GM23338 (cell line): ENCODE measurements around the gene SND1. TPM values are rescaled to one million over a fixed set of nuclear protein-coding genes. Genes with fewer than 3 reads are reported as not detected.

Source experiments
- ATAC-seq: fragments of 200-7000 bp; cut with Tn5 transposase; 3 replicates; pipeline ENCODE4 v1.9.1; 2020
- DNase-seq: peaks from one replicate; pipeline ENCODE4 v3.0.0-alpha.2; 2015; ENCODE audit warnings: low spot score
- H2AFZ ChIP-seq: fragments of 200-600 bp; sonication (generic); 2 replicates; pipeline ENCODE4 v1.8.0; 2016; ENCODE audit warnings: antibody characterized with exemption, mild to moderate bottlenecking, moderate library complexity
- H3F3A ChIP-seq: fragments of 200-600 bp; sonication (generic); replicated peaks from 2 replicates; pipeline ENCODE4 v1.8.0; 2017; ENCODE audit warnings: antibody characterized with exemption, mixed run types, low read depth
- H3K27ac ChIP-seq: fragments of 200-600 bp; sonication (generic); 2 replicates; pipeline ENCODE4 v1.6.1; 2016; ENCODE audit warnings: low read depth
- H3K27me3 ChIP-seq: fragments of 200-600 bp; sonication (generic); 2 replicates; pipeline ENCODE4 v1.8.0; 2016; ENCODE audit warnings: mild to moderate bottlenecking, mixed run types, moderate library complexity; ENCODE audit not compliant: insufficient read depth
- H3K36me3 ChIP-seq: fragments of 200-600 bp; sonication (generic); 2 replicates; pipeline ENCODE4 v1.8.0; 2016; ENCODE audit warnings: mild to moderate bottlenecking; ENCODE audit not compliant: insufficient read depth
- H3K4me1 ChIP-seq: fragments of 200-600 bp; sonication (generic); 2 replicates; pipeline ENCODE4 v1.8.0; 2016; ENCODE audit warnings: mild to moderate bottlenecking, moderate library complexity; ENCODE audit not compliant: insufficient read depth
- H3K4me2 ChIP-seq: fragments of 200-600 bp; sonication (generic); 2 replicates; pipeline ENCODE4 v1.7.1; 2017; ENCODE audit warnings: mixed run types
- H3K4me3 ChIP-seq: fragments of 200-600 bp; sonication (generic); 2 replicates; pipeline ENCODE4 v1.6.1; 2016; ENCODE audit warnings: mixed run types
- H3K79me2 ChIP-seq: fragments of 200-600 bp; sonication (generic); replicated peaks from 2 replicates; pipeline ENCODE4 v1.8.0; 2017; ENCODE audit warnings: mild to moderate bottlenecking; ENCODE audit not compliant: insufficient read depth
- H3K9me2 ChIP-seq: fragments of 200-600 bp; sonication (generic); 2 replicates; pipeline ENCODE4 v1.8.0; 2017; ENCODE audit not compliant: insufficient read depth
- H4K20me1 ChIP-seq: fragments of 200-600 bp; sonication (generic); replicated peaks from 2 replicates; pipeline ENCODE4 v1.8.0; 2017; ENCODE audit warnings: mild to moderate bottlenecking; ENCODE audit not compliant: insufficient read depth
- H3K27ac Mint-ChIP-seq: 2 replicates; pipeline ENCODE4 v1.8.0; 2020; ENCODE audit warnings: inconsistent platforms, mild to moderate bottlenecking, moderate library complexity, mixed read lengths
- H3K27me3 Mint-ChIP-seq: 3 replicates; pipeline ENCODE4 v1.8.0; 2022; ENCODE audit warnings: low read depth, mild to moderate bottlenecking, moderate library complexity, mixed read lengths, inconsistent platforms; ENCODE audit not compliant: insufficient read depth, poor library complexity
- H3K36me3 Mint-ChIP-seq: 3 replicates; pipeline ENCODE4 v1.8.0; 2021; ENCODE audit warnings: low read depth, mild to moderate bottlenecking, inconsistent platforms, moderate library complexity, mixed read lengths
- H3K4me1 Mint-ChIP-seq: 3 replicates; pipeline ENCODE4 v1.8.0; 2020; ENCODE audit warnings: mild to moderate bottlenecking, inconsistent platforms, mixed read lengths
- H3K4me3 Mint-ChIP-seq: 3 replicates; pipeline ENCODE4 v1.8.0; 2021; ENCODE audit warnings: moderate library complexity, mild to moderate bottlenecking, inconsistent platforms, mixed read lengths
- H3K9me3 Mint-ChIP-seq: 3 replicates; pipeline ENCODE4 v1.8.0; 2020; ENCODE audit warnings: moderate library complexity, mild to moderate bottlenecking, inconsistent platforms, mixed read lengths
- CREB1 ChIP-seq: fragments of 250-450 bp; sonication (Bioruptor Pico); IDR thresholded peaks from 2 replicates; pipeline ENCODE4 v1.5.0; 2020; ENCODE audit warnings: low read depth, mild to moderate bottlenecking, moderate library complexity
- CTCF ChIP-seq, 2 experiments: fragments of 200-600 bp in 1 of 2; sonication (generic) in 1 of 2; conservative IDR thresholded peaks; 2 replicates each; pipeline versions ENCODE4 v1.5.1 to v1.6.1; 2016 to 2017; ENCODE audit warnings: antibody characterized with exemption in 2 of 2, low read depth in 2 of 2, mild to moderate bottlenecking in 2 of 2, moderate library complexity in 1 of 2
- ETS1 ChIP-seq: IDR thresholded peaks from 2 replicates; pipeline ENCODE4 v1.6.1; 2016; ENCODE audit warnings: antibody characterized with exemption
- EZH2 ChIP-seq: fragments of 200-600 bp; sonication (generic); IDR thresholded peaks from one replicate; pipeline ENCODE4 v1.8.0; 2017; ENCODE audit warnings: antibody characterized with exemption, mild to moderate bottlenecking, low read depth; ENCODE audit not compliant: unreplicated experiment
- EZH2phosphoT487 ChIP-seq: fragments of 200-600 bp; sonication (generic); IDR thresholded peaks from one replicate; pipeline ENCODE4 v1.8.1; 2018; ENCODE audit warnings: antibody characterized with exemption; ENCODE audit not compliant: unreplicated experiment
- JUNB ChIP-seq: IDR thresholded peaks from one replicate; pipeline ENCODE4 v1.6.1; 2016; ENCODE audit warnings: antibody characterized with exemption; ENCODE audit not compliant: unreplicated experiment
- POLR2AphosphoS5 ChIP-seq: IDR thresholded peaks from 2 replicates; pipeline ENCODE4 v1.6.1; 2016; ENCODE audit warnings: antibody characterized with exemption, low read depth
- STAT1 ChIP-seq: IDR thresholded peaks from one replicate; pipeline ENCODE4 v1.6.1; 2016; ENCODE audit warnings: antibody characterized with exemption; ENCODE audit not compliant: unreplicated experiment
- ZNF114 ChIP-seq: fragments of 250-450 bp; sonication (Bioruptor Pico); IDR thresholded peaks from 2 replicates; pipeline ENCODE4 v1.5.0; 2020; ENCODE audit warnings: mild to moderate bottlenecking, moderate library complexity
- ZNF331 ChIP-seq: fragments of 250-450 bp; sonication (Bioruptor Pico); IDR thresholded peaks from 2 replicates; pipeline ENCODE4 v1.5.0; 2020; ENCODE audit warnings: low read depth, mild to moderate bottlenecking, moderate library complexity
- polyA plus RNA-seq: library from polyadenylated mRNA; unstranded; fragments of >200 nt; fragmentation: Nextera tagmentation; extraction: Ambion mirVana; gene quantifications from 2 replicates; pipeline ENCODE4 v1.2.1, GENCODE V29; 2016
- total RNA-seq: library from RNA; depleted of rRNA; stranded (reverse); fragments of >200 nt; shearing (Covaris generic); gene quantifications from 2 replicates; pipeline ENCODE4 v1.2.3, GENCODE V29; 2014
- TF ChIP-seq, protein P1 (sequence below): IDR thresholded peaks from one replicate; pipeline ENCODE4 v1.6.1; 2018; ENCODE audit warnings: antibody characterized with exemption; ENCODE audit not compliant: unreplicated experiment

SND1 gene
- total and polyA plus RNA-seq, 2 experiments from 2014 or later: 107 to 254 TPM

GRCh38 chr7:128025819-128026218, 373.8 kb downstream of the SND1 start:
- Histone ChIP-seq H3K4me2 (no peak overlapping the region), H3K79me2 (peaks cover 41% of the 10 kb centered on the region), H3K9me2 (peaks cover 5% of the 10 kb centered on the region; the same call in 1 of the 2 replicates), H3K4me1 (peaks cover 36% of the 10 kb centered on the region), H4K20me1 (peaks cover 52% of the 10 kb centered on the region), H3K27me3 (peaks cover 8% of the 10 kb centered on the region; the same call in 1 of the 2 replicates), H3K36me3 (no peaks in the 10 kb centered on the region), H2AFZ (no peak overlapping the region), H3F3A (no peaks in the 10 kb centered on the region), H3K27ac (no peak overlapping the region), H3K4me3 (no peak overlapping the region)
- DNase-seq (no peak), ATAC-seq (no peak)
- H3K4me1 Mint-ChIP-seq: peaks cover 77% of the 10 kb centered on the region
- H3K36me3 Mint-ChIP-seq: peaks cover 30% of the 10 kb centered on the region
- no peak overlapping the region for H3K27ac Mint-ChIP-seq
- TF ChIP-seq POLR2AphosphoS5 (no peak), ZNF114 (CRISPR knock-in tag) (no peak), ZNF331 (no peak), EZH2phosphoT487 (no peak)
- TF ChIP-seq, protein P1, sequence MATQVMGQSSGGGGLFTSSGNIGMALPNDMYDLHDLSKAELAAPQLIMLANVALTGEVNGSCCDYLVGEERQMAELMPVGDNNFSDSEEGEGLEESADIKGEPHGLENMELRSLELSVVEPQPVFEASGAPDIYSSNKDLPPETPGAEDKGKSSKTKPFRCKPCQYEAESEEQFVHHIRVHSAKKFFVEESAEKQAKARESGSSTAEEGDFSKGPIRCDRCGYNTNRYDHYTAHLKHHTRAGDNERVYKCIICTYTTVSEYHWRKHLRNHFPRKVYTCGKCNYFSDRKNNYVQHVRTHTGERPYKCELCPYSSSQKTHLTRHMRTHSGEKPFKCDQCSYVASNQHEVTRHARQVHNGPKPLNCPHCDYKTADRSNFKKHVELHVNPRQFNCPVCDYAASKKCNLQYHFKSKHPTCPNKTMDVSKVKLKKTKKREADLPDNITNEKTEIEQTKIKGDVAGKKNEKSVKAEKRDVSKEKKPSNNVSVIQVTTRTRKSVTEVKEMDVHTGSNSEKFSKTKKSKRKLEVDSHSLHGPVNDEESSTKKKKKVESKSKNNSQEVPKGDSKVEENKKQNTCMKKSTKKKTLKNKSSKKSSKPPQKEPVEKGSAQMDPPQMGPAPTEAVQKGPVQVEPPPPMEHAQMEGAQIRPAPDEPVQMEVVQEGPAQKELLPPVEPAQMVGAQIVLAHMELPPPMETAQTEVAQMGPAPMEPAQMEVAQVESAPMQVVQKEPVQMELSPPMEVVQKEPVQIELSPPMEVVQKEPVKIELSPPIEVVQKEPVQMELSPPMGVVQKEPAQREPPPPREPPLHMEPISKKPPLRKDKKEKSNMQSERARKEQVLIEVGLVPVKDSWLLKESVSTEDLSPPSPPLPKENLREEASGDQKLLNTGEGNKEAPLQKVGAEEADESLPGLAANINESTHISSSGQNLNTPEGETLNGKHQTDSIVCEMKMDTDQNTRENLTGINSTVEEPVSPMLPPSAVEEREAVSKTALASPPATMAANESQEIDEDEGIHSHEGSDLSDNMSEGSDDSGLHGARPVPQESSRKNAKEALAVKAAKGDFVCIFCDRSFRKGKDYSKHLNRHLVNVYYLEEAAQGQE: no peak
- no peak overlapping the region for H3K4me3 Mint-ChIP-seq
- H3K9me3 Mint-ChIP-seq: no peaks in the 10 kb centered on the region; the same call in 2 of the 3 replicates
- H3K27me3 Mint-ChIP-seq: peaks cover 20% of the 10 kb centered on the region

GRCh38 chr7:128026551-128026950, 374.6 kb downstream of the SND1 start:
- peaks cover 20% of the 10 kb centered on the region for H3K27me3 Mint-ChIP-seq
- Histone ChIP-seq H3K36me3 (no peaks in the 10 kb centered on the region), H3K27ac (peak overlapping the region; percentile 9; the same call in 1 of the 2 replicates), H3K4me1 (peaks cover 36% of the 10 kb centered on the region), H2AFZ (no peak overlapping the region), H3F3A (no peaks in the 10 kb centered on the region), H3K9me2 (peaks cover 5% of the 10 kb centered on the region; the same call in 1 of the 2 replicates), H4K20me1 (peaks cover 46% of the 10 kb centered on the region), H3K4me2 (peak overlapping the region; percentile 51), H3K4me3 (no peak overlapping the region), H3K27me3 (peaks cover 8% of the 10 kb centered on the region; the same call in 1 of the 2 replicates), H3K79me2 (peaks cover 34% of the 10 kb centered on the region)
- H3K9me3 Mint-ChIP-seq: no peaks in the 10 kb centered on the region; the same call in 2 of the 3 replicates
- H3K4me3 Mint-ChIP-seq: no peak overlapping the region
- no peak for DNase-seq
- peaks cover 70% of the 10 kb centered on the region for H3K4me1 Mint-ChIP-seq
- H3K36me3 Mint-ChIP-seq: peaks cover 30% of the 10 kb centered on the region
- no peak for ATAC-seq
- H3K27ac Mint-ChIP-seq: no peak overlapping the region
- TF ChIP-seq STAT1: no peak
- no peak for TF ChIP-seq ZNF114 (CRISPR knock-in tag)
- TF ChIP-seq, protein P1: no peak
- TF ChIP-seq JUNB: no peak
- TF ChIP-seq EZH2: no peak
- no peak for TF ChIP-seq ZNF331
- no peak for TF ChIP-seq CREB1 (CRISPR knock-in tag)
- TF ChIP-seq POLR2AphosphoS5: no peak
- no peak for TF ChIP-seq CTCF (conservative IDR thresholded peaks at IDR 0.05; ENCODE audit: low read depth in 2 of 2)
- no peak for TF ChIP-seq EZH2phosphoT487
- no peak for TF ChIP-seq ETS1
